Mucosa of descending colon (tissue), 3 donors: ENCODE measurements around the gene TMEM178B. TPM values are rescaled to one million over a fixed set of nuclear protein-coding genes. Genes with fewer than 3 reads are reported as not detected.

Source experiments
- ATAC-seq: fragments of 200-7000 bp; cut with Tn5 transposase; one replicate; pipeline ENCODE4 v1.9.1; 2020; ENCODE audit warnings: mild to moderate bottlenecking, moderate library complexity
- DNase-seq, 3 donors: peaks; one replicate each; pipeline ENCODE4 v3.0.0-alpha.2; 2020
- H3K36me3 ChIP-seq: fragments of 200-600 bp; one replicate; pipeline ENCODE4 v1.8.0; 2021; ENCODE audit warnings: low read depth, mild to moderate bottlenecking
- H3K4me1 ChIP-seq: fragments of 200-600 bp; one replicate; pipeline ENCODE4 v1.8.0; 2021; ENCODE audit warnings: low read depth, mild to moderate bottlenecking
- H3K4me3 ChIP-seq: fragments of 200-600 bp; one replicate; pipeline ENCODE4 v1.8.0; 2021; ENCODE audit warnings: mild to moderate bottlenecking
- H3K9me3 ChIP-seq: fragments of 200-600 bp; one replicate; pipeline ENCODE4 v1.8.0; 2021; ENCODE audit warnings: mild to moderate bottlenecking
- CTCF ChIP-seq: fragments of 200-600 bp; IDR thresholded peaks from one replicate; pipeline ENCODE4 v1.8.0; 2022; ENCODE audit warnings: antibody characterized with exemption, mild to moderate bottlenecking
- intact Hi-C, 2 donors: fragments of 100-400 bp; cut with DNase I in 1 of 2; cut with micrococcal nuclease in 1 of 2; formaldehyde crosslinking; loops; one replicate each; pipeline versions ENCODE4 v1.11.0 to v1.11.1; 2022; cut with DNase I, micrococcal nuclease
- total RNA-seq, 3 donors: library from RNA; stranded (reverse); fragmentation: NEBNext Ultra II Directional in 2 of 3; extraction: Animal tissue kit (Norgen Biotek cat#: 25700) in 2 of 3; gene quantifications; one replicate each; pipeline versions ENCODE4 v1.2.1 to v1.2.4, GENCODE V29; 2021 to 2023
- donor health status: DM: no; HTN: no; CAD: no; lungs with moderate emphysema.
- donor health status: DM: no; HTN: no; CAD: no.
- donor health status: DM: no; HTN: yes; CAD: no.

Gene TMEM178B
- total RNA-seq, 3 donors from 2014 or later, result 0.22 to 2.0 (median 0.32) TPM

GRCh38 chr7:141512597-141512996 is 438.7 kb downstream of the TMEM178B start:
- H3K9me3 ChIP-seq, result no peaks in the 10 kb centered on the region
- no peak for DNase-seq
- intact Hi-C loops, result no loop called here
- no peak for ATAC-seq
- no peaks in the 10 kb centered on the region for H3K36me3 ChIP-seq
- no peak overlapping the region for H3K4me3 ChIP-seq
- no peak for TF ChIP-seq CTCF
- H3K4me1 ChIP-seq, result peaks cover 5% of the 10 kb centered on the region

GRCh38 chr7:141513720-141514119 is 439.9 kb downstream of the TMEM178B start:
- TF ChIP-seq CTCF, result no peak

GRCh38 chr7:141515941-141516340 is 442.1 kb downstream of the TMEM178B start:
- intact Hi-C loops, result no loop called here
- Histone ChIP-seq H3K36me3 (no peaks in the 10 kb centered on the region), H3K9me3 (no peaks in the 10 kb centered on the region), H3K4me1 (peaks cover 5% of the 10 kb centered on the region), H3K4me3 (no peak overlapping the region)
- no peak for TF ChIP-seq CTCF
- DNase-seq (no peak), ATAC-seq (no peak)

More at GRCh38 chr7:141513720-141514119, 439.9 kb downstream of the TMEM178B start:
- H3K4me1 ChIP-seq, result peaks cover 5% of the 10 kb centered on the region
- no peaks in the 10 kb centered on the region for H3K36me3 ChIP-seq
- intact Hi-C loops, result no loop called here
- no peaks in the 10 kb centered on the region for H3K9me3 ChIP-seq
- DNase-seq, result no peak
- no peak for ATAC-seq
- no peak overlapping the region for H3K4me3 ChIP-seq

- H3K36me3 ChIP-seq, result no peaks in the 10 kb centered on the region
- no peaks in the 10 kb centered on the region for H3K4me1 ChIP-seq
- no peak for TF ChIP-seq CTCF
- ATAC-seq, result no peak
- H3K9me3 ChIP-seq, result no peaks in the 10 kb centered on the region
- no peak for DNase-seq
- intact Hi-C loops, result no loop called here
- H3K4me3 ChIP-seq, result no peak overlapping the region
Observed at GRCh38 chr7:141519623-141520022, 445.8 kb downstream of the TMEM178B start.

GRCh38 chr7:141522657-141523342 is 448.9 kb downstream of the TMEM178B start:
- ATAC-seq, result no peak
- no peaks in the 10 kb centered on the region for H3K9me3 ChIP-seq
- intact Hi-C loops, result no loop called here

More at GRCh38 chr7:141522657-141523342, 448.9 kb downstream of the TMEM178B start:
- no peak overlapping the region for H3K4me3 ChIP-seq
- no peak for TF ChIP-seq CTCF
- no peaks in the 10 kb centered on the region for H3K36me3 ChIP-seq
- no peaks in the 10 kb centered on the region for H3K4me1 ChIP-seq
- DNase-seq, result no peak
